Activated CD8-positive, alpha-beta memory T cell treated with anti-CD3 and anti-CD28 coated beads, Interleukin-2, amount 50 U/mL, for 24 hours (primary cell): Measurements from ENCODE around the gene ANXA9.

Experiments
- DNase-seq: peaks from one replicate; pipeline ENCODE4 v3.0.0-alpha.2; 2020; ENCODE audit errors: extremely low read depth

Gene ANXA9

DNA sequence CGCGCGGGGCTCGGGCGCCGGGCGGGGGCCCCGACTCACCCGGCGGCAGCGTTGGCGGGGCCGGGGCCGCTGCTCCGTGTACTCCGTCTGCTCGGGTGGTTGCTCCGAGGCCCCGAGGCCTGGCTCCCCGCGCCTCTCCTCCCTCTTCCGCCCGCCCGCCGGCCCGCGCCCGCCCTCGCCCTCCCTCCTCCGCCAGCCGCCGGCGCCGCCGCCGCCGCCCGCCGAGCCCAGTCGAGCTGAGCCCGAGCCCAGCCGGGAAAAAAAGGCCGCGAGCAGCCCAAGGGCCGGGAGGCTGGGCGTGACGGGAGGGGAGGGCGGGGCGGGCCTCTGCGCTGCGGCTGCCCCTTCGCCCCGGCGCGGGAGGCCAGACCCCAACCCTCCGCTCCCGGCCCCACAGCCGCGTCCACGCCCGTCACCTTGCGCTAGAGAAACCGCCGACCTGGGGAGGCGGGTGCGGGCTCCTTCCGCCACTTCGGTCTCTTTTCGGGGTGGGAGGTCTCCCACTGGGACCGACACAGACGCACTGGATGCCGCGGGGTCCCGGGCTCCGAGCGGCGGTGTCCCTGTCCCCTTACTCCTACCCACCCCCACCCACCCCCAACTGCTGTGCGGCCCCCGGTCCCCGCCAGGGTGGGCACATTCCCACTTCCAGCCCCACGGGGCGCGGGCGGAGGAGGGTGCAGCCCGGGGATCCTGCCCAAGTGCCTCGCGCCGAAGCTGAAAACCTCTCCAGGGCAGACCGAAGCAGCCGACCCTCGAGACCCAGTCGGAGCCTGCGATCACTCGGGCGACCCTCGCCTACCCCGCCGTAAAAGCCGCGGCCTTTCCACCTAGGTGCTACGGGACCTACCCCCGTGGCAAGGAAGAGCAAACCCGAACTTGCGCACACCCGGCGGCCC is 7.3 kb upstream of the ANXA9 start, which contains the start of gene CERS2:
Gene CERS2, minus strand, starts transcription at position 256 of the 899 bp plus-strand sequence. CDS start 5,745 bp downstream, outside the sequence.
- DNase-seq: peak; percentile 27

DNA sequence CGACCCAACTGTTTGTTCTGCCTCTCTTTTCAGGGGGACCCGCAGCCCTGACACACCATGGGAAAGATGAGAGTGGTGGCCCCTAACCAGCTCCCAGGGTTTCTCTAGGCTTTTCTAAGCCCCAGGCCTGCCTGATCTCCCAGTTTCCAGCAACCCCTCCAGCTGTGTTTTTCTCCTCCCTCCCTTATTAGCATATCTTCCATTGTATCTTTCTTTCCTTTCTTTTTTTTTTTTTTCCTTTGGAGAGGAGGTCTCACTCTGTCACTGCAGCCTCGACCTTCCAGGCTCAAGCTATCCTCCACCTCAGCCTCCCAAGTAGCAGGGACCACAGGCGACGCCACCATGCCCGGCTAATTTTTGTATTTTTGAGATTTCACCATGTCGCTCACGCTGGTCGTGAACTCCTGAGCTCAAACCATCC is 5.7 kb upstream of the ANXA9 start:
- no peak for DNase-seq

DNA sequence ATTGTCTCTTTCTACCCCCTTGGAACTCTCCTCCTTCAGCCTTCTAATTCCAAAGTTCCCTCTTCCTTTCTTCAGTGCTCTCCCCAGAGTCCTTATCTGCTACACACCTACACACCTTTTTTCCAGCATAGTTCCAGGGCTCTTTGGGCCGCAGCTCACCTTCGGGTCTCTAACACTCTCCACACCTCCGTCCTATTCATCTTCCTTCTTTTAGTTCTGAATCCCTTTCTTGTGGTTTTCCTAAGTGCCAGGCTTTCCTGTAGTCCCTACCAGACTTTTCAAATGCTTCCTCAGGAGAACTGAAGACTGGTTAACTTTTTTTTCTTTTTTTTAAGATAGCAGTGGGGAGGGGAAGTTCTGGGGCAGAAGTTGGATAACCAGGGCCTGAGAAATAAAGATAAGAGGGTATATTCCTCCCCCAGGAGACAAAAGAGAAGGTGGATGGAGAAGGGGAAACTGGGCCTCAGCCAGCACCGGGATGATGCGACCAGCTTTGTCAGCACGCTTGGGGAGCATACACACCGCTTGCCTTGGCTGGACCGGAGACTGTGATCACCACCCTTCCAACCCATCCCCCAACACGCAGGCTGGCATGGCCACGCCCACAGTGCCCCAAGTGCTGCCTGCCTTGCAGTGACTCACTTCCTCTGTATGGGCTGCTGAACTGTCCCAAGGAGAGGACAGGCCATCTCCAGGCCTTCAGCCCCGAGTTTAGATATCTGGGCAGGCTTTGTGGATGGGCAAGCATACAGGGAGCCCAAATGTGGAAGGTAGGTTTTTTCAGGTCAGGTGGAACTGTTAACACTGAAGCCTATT is 5.0 kb upstream of the ANXA9 start:
- peak; percentile 49 for DNase-seq

DNA sequence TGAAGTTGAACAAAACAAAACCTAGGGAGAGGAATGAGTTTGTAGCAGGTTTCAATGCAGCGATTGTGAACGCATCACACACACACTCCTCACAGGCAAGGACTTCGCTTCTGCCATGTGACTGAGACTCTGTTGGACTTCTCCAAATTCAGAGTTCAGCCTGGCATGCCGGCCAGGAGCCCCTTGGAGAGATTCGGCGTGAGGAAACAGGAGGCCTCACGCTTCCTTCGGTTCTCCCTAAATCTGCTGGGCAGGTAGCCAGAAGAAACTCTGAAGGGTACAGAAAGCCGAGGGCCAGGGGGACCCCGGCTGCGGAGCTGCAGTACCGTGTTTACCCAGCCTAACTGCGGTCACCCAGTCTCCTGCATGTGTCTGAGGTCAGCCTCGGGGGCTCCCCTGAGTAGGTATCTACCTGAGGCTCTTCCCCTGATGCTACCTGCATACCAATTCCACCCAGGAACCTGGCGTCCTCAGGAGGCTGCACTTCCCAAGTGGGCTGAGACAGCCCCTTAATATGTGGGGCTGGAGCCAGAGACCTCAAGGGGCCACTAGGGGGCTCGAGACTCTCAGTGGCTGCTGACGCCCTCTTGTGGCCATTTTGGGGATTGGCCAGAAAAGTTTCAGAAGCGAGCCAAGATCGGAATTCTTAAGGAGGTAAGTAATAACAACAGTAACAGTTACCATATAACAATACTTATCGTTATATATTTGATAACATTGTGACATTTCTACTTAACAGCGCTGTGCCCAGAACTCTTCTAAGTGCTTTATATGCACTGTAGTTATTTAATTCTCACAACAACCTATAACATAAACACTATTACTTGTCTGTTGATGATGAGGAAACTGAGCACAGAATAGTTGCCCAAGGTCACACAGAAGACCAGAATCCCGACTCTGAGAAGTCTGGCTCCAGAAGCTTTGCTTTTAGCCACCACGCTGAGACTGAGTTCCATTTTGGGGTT is 2.7 kb upstream of the ANXA9 start:
- peak; percentile 69 for DNase-seq

DNA sequence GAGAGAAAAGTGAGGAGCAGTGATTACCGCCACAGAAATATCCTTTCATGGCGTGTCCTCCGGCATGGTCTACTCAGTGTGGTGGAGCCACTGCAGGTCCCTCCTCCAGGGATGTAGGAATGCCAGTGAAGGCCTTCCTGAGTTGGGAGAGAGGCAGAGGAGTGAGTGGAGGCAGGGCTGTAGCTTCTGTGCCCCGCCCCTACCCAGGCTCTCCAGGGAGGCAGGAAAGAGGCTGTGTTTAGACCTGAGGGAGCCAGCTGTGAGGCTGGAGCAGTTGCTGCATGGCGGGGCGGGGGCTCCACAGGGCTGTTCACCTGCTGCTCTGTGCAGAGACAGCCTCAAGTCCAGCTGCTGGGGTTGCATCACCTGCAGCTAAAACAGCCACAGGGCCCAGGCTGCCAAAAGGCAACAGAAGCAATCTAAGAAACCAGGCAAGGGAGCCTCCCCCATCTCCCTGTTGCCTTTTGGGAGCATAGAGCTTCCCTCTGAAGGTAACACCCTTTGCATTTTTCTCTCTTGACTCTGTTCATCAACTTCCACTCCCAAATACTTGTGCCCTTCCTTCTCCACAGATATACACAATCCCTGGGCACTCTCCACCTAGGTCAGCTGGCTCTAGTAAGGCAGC is 801 bp upstream of the ANXA9 start:
- DNase-seq: no peak

DNA sequence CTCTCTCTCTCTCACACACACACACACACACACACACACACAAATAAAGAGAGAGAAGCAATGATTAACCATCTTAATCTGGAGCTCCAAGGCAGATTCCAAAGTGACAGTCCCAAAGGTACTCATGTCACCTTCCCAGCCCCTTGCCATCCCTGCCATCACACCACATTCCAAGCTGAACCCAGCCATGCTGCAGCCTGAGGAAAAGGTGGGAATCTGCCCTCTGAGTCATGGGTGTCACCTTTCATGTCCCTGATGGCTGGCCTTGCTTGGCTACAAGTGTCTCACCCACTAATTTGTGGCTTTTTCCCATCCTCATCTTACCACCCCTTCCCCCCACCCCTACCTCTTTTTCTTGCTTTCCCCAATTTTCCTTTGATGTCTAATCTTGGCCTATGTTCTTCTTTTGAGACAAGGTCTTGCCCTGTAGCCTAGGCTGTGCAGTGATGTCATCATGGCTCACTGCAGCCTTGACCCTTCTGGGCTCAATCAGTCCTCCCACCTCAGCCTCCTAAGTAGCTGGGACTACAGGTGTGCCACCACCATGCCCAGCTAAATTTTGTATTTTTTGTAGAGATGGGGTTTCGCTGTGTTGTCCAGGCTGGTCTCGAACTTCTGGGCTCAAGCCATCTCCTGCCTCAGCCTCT is 3.2 kb downstream of the ANXA9 start:
- DNase-seq: no peak

DNA sequence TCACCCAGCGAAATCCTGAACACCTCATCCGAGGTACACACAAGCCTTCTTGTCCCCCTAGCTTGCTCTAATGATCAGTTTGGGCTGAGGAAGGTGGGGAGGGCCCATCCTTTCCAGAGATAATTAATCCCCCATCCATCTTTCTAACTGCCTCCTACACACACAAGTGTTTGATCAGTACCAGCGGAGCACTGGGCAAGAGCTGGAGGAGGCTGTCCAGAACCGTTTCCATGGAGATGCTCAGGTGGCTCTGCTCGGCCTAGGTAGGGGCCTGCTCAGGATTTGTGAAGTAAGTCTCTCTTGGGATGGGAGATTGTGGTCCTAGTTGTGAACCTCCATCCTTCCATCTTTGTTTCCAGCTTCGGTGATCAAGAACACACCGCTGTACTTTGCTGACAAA is 5.8 kb downstream of the ANXA9 start:
- DNase-seq: no peak

DNA sequence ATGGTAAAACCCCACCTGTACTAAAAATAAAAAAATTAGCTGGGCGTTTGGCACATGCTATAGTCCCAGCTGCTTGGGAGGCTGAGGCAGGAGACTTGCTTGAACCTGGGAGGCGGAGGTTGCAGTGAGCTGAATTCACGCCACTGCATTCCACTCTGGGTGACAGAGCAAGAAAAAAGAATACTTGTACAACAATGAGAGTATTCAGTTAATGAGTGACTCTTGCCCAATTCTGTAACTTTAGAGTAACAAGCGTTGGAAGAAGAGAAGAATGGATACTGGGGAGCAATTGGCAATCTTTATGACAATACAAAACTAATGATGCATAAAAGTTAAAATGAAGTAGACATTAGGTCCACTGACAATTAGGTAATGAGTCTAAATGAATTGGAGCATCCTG is 10.5 kb downstream of the ANXA9 start:
- DNase-seq: no peak

DNA sequence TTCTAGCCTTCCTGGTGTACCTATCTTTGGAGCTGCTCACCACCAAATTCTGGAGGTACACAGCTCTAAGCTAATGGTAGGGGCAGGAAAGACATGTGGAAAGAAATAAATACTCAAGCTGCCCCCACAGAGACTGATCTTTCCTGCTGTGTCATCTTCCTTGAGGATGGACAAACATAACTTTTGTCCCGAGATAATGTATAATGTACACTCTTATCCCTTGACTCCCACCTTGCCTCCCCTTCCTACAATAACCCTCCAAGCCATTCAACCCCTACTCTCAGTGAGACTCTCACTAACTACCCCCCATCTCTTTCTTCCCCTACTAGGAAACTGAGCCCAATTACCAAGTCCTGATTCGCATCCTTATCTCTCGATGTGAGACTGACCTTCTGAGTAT is 12.2 kb downstream of the ANXA9 start:
- no peak for DNase-seq

DNA sequence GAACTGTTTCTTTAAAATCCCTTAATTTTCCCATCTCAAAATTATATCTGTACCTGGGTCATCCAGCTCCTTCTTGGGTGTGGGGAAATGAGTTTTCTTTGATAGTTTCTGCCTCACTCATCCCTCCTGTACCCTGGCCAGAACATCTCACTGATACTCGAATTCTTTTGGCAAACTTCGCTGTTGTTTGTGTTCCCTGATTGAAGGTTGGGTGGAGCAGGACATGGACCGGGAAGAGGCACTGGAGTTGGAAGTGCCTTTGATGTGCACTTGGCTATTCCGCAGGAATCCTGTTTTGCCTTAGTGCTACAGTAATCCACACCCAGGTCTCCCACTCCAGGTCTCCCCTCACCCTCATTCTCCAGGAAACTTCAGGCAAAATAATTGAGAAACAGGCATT is 13.4 kb downstream of the ANXA9 start:
- no peak for DNase-seq

DNA sequence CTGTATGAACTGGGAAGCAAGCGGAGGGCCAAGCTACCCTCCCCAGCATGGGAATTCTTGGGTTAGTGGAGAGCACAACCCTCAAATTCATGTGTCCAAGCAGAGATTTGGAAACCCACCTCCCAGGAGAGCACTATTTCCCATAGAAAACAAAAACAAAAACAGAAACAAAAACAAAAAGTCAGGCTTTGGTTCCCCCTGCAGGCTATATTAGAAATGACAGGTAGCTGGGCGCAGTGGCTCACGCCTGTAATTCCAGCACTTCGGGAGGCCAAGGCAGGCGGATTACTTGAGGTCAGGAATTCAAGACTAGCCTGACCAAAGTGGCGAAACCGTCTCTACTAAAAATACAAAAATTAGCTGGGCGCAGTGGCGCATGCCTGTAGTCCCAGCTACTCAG is 13.8 kb downstream of the ANXA9 start:
- DNase-seq: no peak

DNA sequence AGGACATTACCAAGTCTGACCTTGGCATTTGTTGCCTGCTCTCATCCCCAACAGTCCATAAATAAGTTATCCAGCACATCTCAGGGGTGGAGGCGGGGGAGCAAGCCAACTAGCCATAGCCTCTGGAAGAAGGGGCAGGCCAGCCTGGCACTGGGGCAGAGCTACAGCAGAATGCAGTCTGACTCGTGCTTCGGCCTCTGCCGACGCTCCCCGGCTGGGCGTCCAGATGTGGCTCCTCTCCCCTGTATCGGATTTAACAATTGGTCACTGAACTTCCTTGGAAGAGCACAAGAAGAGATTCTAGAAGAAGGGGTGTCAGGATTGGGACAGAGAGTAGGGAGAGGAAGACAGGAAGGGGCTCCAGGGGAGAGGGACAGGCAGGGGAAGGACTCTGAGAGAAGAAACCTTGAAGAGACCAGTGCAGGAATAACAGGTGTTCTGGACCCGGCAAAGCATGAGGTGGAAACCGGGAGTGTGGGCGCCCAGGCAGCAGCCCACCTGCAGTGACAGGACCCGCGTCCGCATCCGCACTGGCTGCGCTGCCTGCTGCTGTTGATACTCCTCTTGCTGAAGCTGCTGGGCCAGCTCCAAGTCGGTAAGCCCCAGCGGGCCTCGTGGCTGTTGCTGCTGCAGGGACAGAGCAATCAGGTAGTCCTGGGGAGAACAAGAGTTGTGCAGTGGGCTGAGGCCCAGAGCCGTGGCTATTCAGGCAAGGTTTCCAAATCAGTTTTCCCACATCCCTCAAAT is 15.2 kb downstream of the ANXA9 start:
- DNase-seq: no peak

DNA sequence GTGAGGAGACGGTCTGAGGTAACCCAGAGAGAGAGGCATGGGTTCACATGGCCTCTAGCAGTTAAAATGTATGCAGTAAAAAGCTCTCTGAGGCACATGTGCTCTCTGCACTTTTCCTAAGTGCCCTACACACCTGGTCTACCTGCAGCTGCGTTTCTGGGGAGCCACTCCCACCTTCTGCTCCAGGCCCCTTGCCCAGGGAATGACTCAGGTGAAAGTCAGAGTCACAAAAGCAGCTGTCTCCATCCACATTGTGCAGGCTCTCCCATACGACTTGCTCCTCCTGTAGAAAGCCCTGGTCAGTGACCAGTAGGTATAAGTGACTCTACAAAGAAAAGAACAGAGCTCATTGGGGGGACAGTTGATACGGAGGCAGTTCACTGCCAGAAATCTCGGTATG is 15.9 kb downstream of the ANXA9 start:
- no peak for DNase-seq

DNA sequence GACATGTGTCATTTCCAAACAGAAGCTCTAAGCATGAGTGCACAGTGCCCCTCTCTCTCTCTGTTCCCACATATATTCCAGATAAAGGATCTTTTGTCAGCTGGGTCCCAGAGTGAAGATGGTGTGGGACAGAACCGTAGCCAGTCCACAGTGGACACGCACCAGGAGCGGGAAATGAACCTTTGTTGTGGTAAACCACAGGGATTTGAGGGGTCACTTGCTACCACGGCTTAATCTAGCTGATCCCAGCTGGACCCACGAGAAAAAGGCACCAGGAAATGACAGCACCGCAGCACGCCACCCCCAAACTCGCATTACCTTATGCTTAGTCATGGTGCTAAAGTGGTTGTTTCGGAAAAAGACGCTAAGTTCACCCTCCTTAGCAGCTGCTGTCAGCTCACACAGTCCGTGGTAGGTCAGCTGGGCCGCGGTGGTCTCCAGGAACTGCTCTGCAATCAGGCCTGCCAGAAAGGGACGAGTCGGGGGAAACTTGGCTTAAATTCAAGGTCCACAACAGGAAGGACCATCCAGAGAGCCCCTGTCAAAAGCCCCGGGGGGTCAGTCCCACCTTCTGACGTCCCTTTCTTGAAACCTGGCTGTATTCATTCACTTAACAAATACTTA is 17.1 kb downstream of the ANXA9 start:
- DNase-seq: no peak

DNA sequence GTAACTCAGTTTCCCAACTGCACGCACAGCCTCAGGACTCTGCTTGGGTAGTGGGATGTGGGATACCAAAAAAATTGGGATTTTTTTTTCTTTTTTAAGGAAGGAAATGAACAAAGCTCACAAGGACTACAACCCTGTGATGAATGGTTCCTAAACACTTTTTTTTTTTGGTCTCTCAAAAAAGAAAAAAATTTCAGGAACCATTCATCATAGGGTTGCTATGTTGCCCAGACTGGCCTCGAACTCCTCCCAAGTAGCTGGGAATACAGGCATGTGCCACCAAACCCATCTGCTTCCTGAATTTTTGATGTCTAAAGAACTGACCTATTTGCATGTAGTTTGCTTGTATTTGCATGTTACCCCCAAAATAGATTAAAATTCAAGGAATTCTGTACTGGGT is 17.8 kb downstream of the ANXA9 start:
- DNase-seq: no peak

DNA sequence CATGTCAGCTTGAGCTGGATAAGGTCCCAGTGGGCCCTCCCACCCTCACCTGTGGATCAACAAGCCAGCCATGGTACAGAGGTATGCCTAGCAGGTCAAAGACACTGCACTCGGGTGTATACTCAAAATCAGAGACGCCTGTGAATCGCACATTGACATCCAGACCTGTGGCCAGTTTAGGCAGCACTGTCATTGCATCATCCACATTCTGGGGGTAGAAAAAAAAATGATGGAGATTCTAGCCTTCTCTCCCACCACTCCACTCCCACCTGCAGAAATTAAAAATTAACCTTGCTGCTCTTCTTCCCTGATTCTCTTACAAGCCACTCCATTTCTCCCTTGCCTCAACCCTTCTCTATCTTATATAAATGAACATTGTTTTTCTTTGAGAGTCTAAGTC is 18.3 kb downstream of the ANXA9 start:
- no peak for DNase-seq

DNA sequence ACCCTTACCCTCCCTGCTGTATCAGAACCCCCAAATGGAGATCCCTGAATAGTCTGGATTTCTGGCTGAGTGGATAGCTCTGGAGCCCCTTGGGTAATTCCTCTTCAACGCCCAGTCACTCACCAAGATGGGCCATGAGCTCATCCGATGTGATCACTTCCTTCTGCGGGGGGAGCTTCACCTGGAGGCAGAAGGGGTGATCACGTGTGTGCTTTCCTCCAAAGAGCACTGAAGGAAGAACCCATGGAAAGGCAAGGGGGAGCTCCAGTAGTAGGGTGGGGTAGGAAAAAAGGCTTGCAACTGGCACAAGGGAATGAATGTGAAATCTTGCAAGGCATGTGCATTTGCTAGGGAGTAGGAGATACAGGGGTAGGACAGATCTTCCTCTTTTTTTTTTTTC is 19.5 kb downstream of the ANXA9 start:
- DNase-seq: no peak

DNA sequence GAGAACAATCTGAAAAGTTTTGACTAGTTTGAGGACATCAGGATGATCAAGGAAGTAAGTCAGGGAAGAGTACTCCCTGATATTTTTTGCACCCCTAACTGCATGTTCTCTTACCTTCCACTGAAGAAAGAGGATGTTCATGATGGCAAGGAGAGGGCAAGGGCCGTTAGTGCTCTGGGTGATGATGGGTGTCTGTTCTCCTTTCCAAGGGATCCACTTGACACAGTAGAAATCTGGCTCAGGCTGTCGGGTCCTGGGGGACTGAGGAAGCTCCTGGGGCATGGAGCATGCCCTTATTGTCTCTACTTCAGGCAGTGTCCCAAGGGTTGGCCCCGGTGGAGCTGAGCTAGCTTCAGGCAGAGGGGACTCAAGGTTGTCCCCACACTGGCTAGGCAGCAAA is 20.0 kb downstream of the ANXA9 start:
- no peak for DNase-seq

DNA sequence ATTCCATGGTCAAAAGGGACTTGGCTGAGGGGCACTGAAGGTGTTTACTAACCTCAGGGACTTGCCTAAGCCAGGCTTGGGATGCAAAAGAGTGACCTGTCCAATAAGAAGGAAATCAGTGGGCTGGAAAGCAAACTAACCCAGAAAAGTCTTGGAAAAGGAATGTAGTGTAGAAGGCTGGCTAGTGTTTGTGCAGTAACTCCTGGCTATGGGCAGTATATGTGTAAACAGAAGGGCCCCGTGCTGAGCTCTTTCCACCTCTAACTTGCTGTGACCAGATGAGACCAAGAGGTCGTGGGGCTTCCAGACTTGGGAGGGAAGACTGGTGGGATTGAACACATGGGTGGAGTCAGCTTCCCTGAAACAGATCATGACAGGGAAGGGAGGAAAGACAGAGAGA is 20.5 kb downstream of the ANXA9 start:
- no peak for DNase-seq

DNA sequence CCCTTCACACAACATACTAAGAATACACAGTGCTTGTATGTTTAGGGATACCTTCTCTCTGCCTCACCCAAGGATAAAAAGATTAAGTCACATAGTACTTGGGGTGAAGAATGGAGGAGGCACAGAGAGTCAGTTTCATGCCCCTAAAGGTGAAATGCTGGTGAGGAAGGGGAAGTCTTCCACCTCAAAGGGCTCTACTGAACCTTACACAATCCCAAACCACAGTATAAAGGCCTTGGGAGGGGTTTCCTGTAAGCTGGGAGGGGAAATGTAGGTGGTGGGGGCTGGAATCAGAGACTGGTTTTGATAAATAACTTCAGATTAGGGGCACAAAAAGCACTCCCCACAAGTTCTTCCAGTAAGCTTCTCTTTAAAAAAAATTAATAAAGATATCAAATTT is 21.1 kb downstream of the ANXA9 start:
- DNase-seq: no peak
